ENCODE results near the gene RUFY4.

DNA sequence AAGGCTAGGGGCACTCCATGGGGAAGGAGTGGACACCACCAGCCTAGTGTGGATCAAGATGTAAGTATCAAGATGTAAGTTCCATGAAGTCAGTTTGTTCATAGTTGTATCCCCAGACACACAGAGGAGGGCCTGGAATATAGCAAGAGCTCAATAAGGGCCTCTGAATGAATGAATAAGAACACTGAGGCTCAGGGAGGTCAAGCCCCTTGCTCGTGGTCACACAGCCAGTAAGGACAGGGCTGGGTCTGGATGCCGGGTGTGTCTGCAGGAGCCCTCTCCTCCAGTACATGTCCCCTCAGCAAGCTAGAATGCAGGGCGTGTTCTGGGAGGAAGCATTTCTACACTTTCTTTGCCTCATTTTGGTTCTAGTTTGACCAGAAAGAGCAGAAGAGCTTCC, 2.9 kb downstream of the RUFY4 start:
- TF ChIP-seq, protein P1, sequence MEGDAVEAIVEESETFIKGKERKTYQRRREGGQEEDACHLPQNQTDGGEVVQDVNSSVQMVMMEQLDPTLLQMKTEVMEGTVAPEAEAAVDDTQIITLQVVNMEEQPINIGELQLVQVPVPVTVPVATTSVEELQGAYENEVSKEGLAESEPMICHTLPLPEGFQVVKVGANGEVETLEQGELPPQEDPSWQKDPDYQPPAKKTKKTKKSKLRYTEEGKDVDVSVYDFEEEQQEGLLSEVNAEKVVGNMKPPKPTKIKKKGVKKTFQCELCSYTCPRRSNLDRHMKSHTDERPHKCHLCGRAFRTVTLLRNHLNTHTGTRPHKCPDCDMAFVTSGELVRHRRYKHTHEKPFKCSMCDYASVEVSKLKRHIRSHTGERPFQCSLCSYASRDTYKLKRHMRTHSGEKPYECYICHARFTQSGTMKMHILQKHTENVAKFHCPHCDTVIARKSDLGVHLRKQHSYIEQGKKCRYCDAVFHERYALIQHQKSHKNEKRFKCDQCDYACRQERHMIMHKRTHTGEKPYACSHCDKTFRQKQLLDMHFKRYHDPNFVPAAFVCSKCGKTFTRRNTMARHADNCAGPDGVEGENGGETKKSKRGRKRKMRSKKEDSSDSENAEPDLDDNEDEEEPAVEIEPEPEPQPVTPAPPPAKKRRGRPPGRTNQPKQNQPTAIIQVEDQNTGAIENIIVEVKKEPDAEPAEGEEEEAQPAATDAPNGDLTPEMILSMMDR (IDR thresholded peaks at IDR 0.05), result no peak
- TF ChIP-seq PHF8 (IDR thresholded peaks at IDR 0.05; ENCODE audit: borderline replicate concordance, low read depth) (no peak), POLR2A (IDR thresholded peaks at IDR 0.05; ENCODE audit: low read length) (no peak)
- TF ChIP-seq, protein P2, sequence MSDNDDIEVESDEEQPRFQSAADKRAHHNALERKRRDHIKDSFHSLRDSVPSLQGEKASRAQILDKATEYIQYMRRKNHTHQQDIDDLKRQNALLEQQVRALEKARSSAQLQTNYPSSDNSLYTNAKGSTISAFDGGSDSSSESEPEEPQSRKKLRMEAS (IDR thresholded peaks at IDR 0.05), result no peak

All from A549 (cell line).